H1 (cell line): ENCODE data around the gene CBX2. TPM values are rescaled to one million over a fixed set of nuclear protein-coding genes. Genes with fewer than 3 reads are reported as not detected.

Experiments used
- ASH2L ChIP-seq: fragments of 200-600, 300-600 bp; sonication (generic); IDR thresholded peaks from one replicate; pipeline ENCODE4 v1.7.1; 2017; ENCODE audit warnings: low read length
- CTBP2 ChIP-seq: IDR thresholded peaks from 2 replicates; pipeline ENCODE4 v1.7.0; 2011; ENCODE audit warnings: borderline replicate concordance, mild to moderate bottlenecking, moderate library complexity, mixed read lengths, low read length; ENCODE audit not compliant: insufficient read depth, insufficient read length
- POU5F1 ChIP-seq: IDR thresholded peaks from 2 replicates; pipeline ENCODE4 v1.6.1; 2011; ENCODE audit warnings: low read depth, mild to moderate bottlenecking, low read length, moderate library complexity
- USF2 ChIP-seq: IDR thresholded peaks from 2 replicates; pipeline ENCODE4 v1.6.1; 2011; ENCODE audit warnings: low read length, improper control_type of control experiment
- polyA plus RNA-seq, 7 experiments: library from polyadenylated mRNA; depleted of rRNA in 3 of 7; stranded (reverse) in 5 of 7; unstranded in 2 of 7; fragments of >200 nt in 5 of 7; fragments of 200-250 nt in 2 of 7; gene quantifications; 1 replicate in 5 of 7; 2 replicates in 1 of 7; 4 replicates in 1 of 7; pipeline versions ENCODE4 v1.2.1 to v1.2.3, GENCODE V29; 2011 to 2013; ENCODE audit warnings: missing spikeins in 2 of 7, mixed read lengths in 2 of 7
- total RNA-seq: library from RNA; stranded (reverse); fragmentation: NEBNext Ultra II Directional; extraction: Animal tissue kit (Norgen Biotek cat#: 25700); gene quantifications from 2 replicates; pipeline ENCODE4 v1.2.1, GENCODE V29; 2021

CBX2 gene
- total and polyA plus RNA-seq, 2 of the 8 experiments (the other 6 are each of a cell fraction or from before 2014, with no cell fraction given), result 64.3 to 83.9 TPM

GRCh38 chr17:79774561-79774975 lies 3.4 kb upstream of the CBX2 start (continued):
- no peak for TF ChIP-seq USF2
- TF ChIP-seq POU5F1, result no peak
- no peak for TF ChIP-seq CTBP2
- no peak for TF ChIP-seq ASH2L
